ENCODE results near the gene SPTLC3. TPM values are rescaled to one million over a fixed set of nuclear protein-coding genes. Genes with fewer than 3 reads are reported as not detected.

Gene SPTLC3
- total RNA-seq, 4 donors from 2014 or later: 62.5 to 76.6 (median 71.9) TPM

DNA sequence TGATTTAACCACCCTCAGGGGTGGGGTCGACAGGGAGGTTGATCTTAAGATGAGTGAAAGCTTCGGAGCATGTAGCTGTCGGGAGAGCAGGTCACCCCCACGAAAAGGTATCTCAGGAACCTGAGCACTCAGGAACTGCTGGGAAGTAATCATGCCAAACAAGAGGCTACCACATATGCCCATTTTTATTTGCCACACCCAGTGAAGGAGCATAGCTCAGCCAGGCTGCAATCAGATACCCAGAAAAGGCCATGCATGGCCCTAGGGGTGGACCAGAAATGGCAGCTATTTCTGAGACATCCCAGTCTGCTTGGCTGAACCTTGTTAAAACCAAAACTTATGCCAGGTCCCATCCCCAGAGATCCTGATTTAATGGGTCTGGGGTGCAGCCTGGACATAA lies 139.6 kb downstream of the SPTLC3 start:
- intact Hi-C loops (cut with DNase I; ENCODE audit: low total_unique reads): no loop called here
- H3K4me3 ChIP-seq (ENCODE audit: low read depth, poor library complexity, severe bottlenecking): no peak overlapping the region
- DNase-seq (ENCODE audit: low spot score in 2 of 2): no peak
- TF ChIP-seq POLR2A (IDR thresholded peaks at IDR 0.05): no peak
- TF ChIP-seq CTCF (IDR thresholded peaks at IDR 0.05): no peak
- 68 to 71% methylated on average over 4 of the region's 4 CpGs for WGBS, 2 donors

DNA sequence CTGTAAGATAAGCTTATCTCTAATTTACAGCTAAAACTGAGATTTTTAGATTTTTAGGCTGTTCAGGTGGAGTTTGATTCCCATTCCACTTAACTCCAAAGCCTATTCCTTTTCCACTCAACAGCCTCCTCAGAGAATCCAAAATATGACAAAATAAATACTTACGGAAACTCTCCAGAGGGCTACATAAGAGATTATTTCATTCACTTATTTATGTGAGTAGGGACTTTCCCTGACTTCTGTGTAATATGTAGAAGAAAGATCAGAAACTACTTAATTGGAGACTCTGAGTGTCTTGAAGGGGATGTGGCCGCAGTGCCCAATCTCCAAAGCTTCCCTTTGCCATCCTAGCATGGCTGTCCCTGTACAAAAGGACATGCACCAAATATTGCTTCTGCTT lies 140.2 kb downstream of the SPTLC3 start:
- TF ChIP-seq CTCF (IDR thresholded peaks at IDR 0.05) (no peak), POLR2A (IDR thresholded peaks at IDR 0.05) (no peak)
- intact Hi-C loops (cut with DNase I; ENCODE audit: low total_unique reads): no loop called here
- 93 to 97% methylated on average over 2 of the region's 2 CpGs for WGBS, 2 donors
- H3K4me3 ChIP-seq (ENCODE audit: low read depth, poor library complexity, severe bottlenecking): no peak overlapping the region
- no peak for DNase-seq (ENCODE audit: low spot score in 2 of 2)

GRCh38 chr20:13149371-13150105 lies 140.8 kb downstream of the SPTLC3 start:
- TF ChIP-seq CTCF (IDR thresholded peaks at IDR 0.05) (no peak), POLR2A (IDR thresholded peaks at IDR 0.05) (no peak)
- intact Hi-C loops (cut with DNase I; ENCODE audit: low total_unique reads): no loop called here
- 68 to 78% methylated on average over 8 of the region's 8 CpGs for WGBS, 2 donors
- no peak for DNase-seq (ENCODE audit: low spot score in 2 of 2)
- H3K4me3 ChIP-seq (ENCODE audit: low read depth, poor library complexity, severe bottlenecking): no peak overlapping the region

- no peak overlapping the region for H3K4me3 ChIP-seq (ENCODE audit: low read depth, poor library complexity, severe bottlenecking)
- TF ChIP-seq POLR2A (IDR thresholded peaks at IDR 0.05) (no peak), CTCF (IDR thresholded peaks at IDR 0.05) (no peak)
- WGBS, 2 donors: 35 to 44% methylated on average over 4 of the region's 4 CpGs
- DNase-seq (ENCODE audit: low spot score in 2 of 2): no peak
- intact Hi-C loops (cut with DNase I; ENCODE audit: low total_unique reads): no loop called here
These were observed 149.6 kb downstream of the SPTLC3 start for GRCh38 chr20:13158369-13158768.

GRCh38 chr20:13159889-13160288 lies 151.1 kb downstream of the SPTLC3 start:
- H3K4me3 ChIP-seq (ENCODE audit: low read depth, poor library complexity, severe bottlenecking): no peak overlapping the region
- intact Hi-C loops (cut with DNase I; ENCODE audit: low total_unique reads): no loop called here
- 94 to 95% methylated on average over 9 of the region's 9 CpGs for WGBS, 2 donors
- no peak for DNase-seq (ENCODE audit: low spot score in 2 of 2)
- TF ChIP-seq POLR2A (IDR thresholded peaks at IDR 0.05) (no peak), CTCF (IDR thresholded peaks at IDR 0.05) (no peak)

- DNase-seq (ENCODE audit: low spot score in 2 of 2): no peak
- H3K4me3 ChIP-seq (ENCODE audit: low read depth, poor library complexity, severe bottlenecking): no peak overlapping the region
- 74 to 76% methylated on average over 4 of the region's 4 CpGs for WGBS, 2 donors
- intact Hi-C loops (cut with DNase I; ENCODE audit: low total_unique reads): no loop called here
- TF ChIP-seq POLR2A (IDR thresholded peaks at IDR 0.05) (no peak), CTCF (IDR thresholded peaks at IDR 0.05) (no peak)
These were observed 156.4 kb downstream of the SPTLC3 start for GRCh38 chr20:13165203-13165602.

Measured in lower leg skin (tissue), 4 donors.